ENCODE measurements around the gene PCSK4.
A peak's percentile ranks its signal among the peaks of the same experiment; 100 is the strongest.
"Not testable (repeated sequence)": the region's sequence is repeated elsewhere in the genome, so short reads cannot be mapped to it uniquely, and the experiment has no call there.

Gene PCSK4

GRCh38 chr19:1522838-1523237 lies 32.7 kb upstream of the PCSK4 start:
- no peak for TF ChIP-seq CTCF (IDR thresholded peaks at IDR 0.05)
- Histone ChIP-seq H3K9me3 (ENCODE audit: control insufficient read depth, low read length) (no peaks in the 10 kb centered on the region), H2AFZ (no peak overlapping the region), H3K27me3 (ENCODE audit: control insufficient read depth, insufficient read depth, low read length) (no peaks in the 10 kb centered on the region), H3K27ac (no peak overlapping the region), H3K4me2 (ENCODE audit: low read length) (no peak overlapping the region), H3K4me1 (no peaks in the 10 kb centered on the region), H3K36me3 (ENCODE audit: control insufficient read depth, insufficient read depth, low read length) (no peaks in the 10 kb centered on the region), H3K79me2 (no peaks in the 10 kb centered on the region), H3K9ac (no peak overlapping the region), H3K4me3 (ENCODE audit: low read depth, low read length) (no peak overlapping the region)

GRCh38 chr19:1522061-1522460 lies 31.9 kb upstream of the PCSK4 start:
- H2AFZ ChIP-seq = no peak overlapping the region
- no peak overlapping the region for H3K9ac ChIP-seq
- no peak for TF ChIP-seq CTCF (IDR thresholded peaks at IDR 0.05)
- no peak overlapping the region for H3K4me2 ChIP-seq (ENCODE audit: low read length)
- H3K27me3 ChIP-seq (ENCODE audit: control insufficient read depth, insufficient read depth, low read length) = no peaks in the 10 kb centered on the region
- no peak overlapping the region for H3K4me3 ChIP-seq (ENCODE audit: low read depth, low read length)
- H3K9me3 ChIP-seq (ENCODE audit: control insufficient read depth, low read length) = no peaks in the 10 kb centered on the region
- H3K36me3 ChIP-seq (ENCODE audit: control insufficient read depth, insufficient read depth, low read length) = no peaks in the 10 kb centered on the region
- H3K4me1 ChIP-seq = no peaks in the 10 kb centered on the region
- H3K27ac ChIP-seq = no peak overlapping the region
- no peaks in the 10 kb centered on the region for H3K79me2 ChIP-seq

GRCh38 chr19:1521636-1522035 lies 31.5 kb upstream of the PCSK4 start:
- no peak overlapping the region for H3K9ac ChIP-seq
- no peak overlapping the region for H3K4me2 ChIP-seq (ENCODE audit: low read length)
- no peak overlapping the region for H2AFZ ChIP-seq
- H3K27ac ChIP-seq = no peak overlapping the region
- no peak overlapping the region for H3K4me3 ChIP-seq (ENCODE audit: low read depth, low read length)
- H3K36me3 ChIP-seq (ENCODE audit: control insufficient read depth, insufficient read depth, low read length) = no peaks in the 10 kb centered on the region
- TF ChIP-seq CTCF (IDR thresholded peaks at IDR 0.05) = no peak
- H3K4me1 ChIP-seq = no peaks in the 10 kb centered on the region
- no peaks in the 10 kb centered on the region for H3K9me3 ChIP-seq (ENCODE audit: control insufficient read depth, low read length)
- no peaks in the 10 kb centered on the region for H3K27me3 ChIP-seq (ENCODE audit: control insufficient read depth, insufficient read depth, low read length)
- no peaks in the 10 kb centered on the region for H3K79me2 ChIP-seq

GRCh38 chr19:1520203-1520780 lies 30.1 kb upstream of the PCSK4 start:
- H3K9me3 ChIP-seq (ENCODE audit: control insufficient read depth, low read length) = no peaks in the 10 kb centered on the region
- peak overlapping the region; percentile 84 for H2AFZ ChIP-seq
- H3K36me3 ChIP-seq (ENCODE audit: control insufficient read depth, insufficient read depth, low read length) = no peaks in the 10 kb centered on the region
- H3K9ac ChIP-seq = no peak overlapping the region
- no peaks in the 10 kb centered on the region for H3K4me1 ChIP-seq
- H3K27ac ChIP-seq = no peak overlapping the region
- peak overlapping the region; percentile 68 for H3K4me2 ChIP-seq (ENCODE audit: low read length)
- H3K27me3 ChIP-seq (ENCODE audit: control insufficient read depth, insufficient read depth, low read length) = no peaks in the 10 kb centered on the region
- no peaks in the 10 kb centered on the region for H3K79me2 ChIP-seq
- no peak overlapping the region for H3K4me3 ChIP-seq (ENCODE audit: low read depth, low read length)
- TF ChIP-seq CTCF (IDR thresholded peaks at IDR 0.05) = no peak

- H3K79me2 ChIP-seq; H3K4me1 ChIP-seq; H3K36me3 ChIP-seq (ENCODE audit: control insufficient read depth, insufficient read depth, low read length); H3K27me3 ChIP-seq (ENCODE audit: control insufficient read depth, insufficient read depth, low read length); H3K9me3 ChIP-seq (ENCODE audit: control insufficient read depth, low read length); H3K4me3 ChIP-seq (ENCODE audit: low read depth, low read length); H3K9ac ChIP-seq; H3K27ac ChIP-seq: not testable (repeated sequence)
- peak overlapping the region; percentile 84 for H2AFZ ChIP-seq
- H3K4me2 ChIP-seq (ENCODE audit: low read length) = peak overlapping the region; percentile 68
Measured at GRCh38 chr19:1519802-1520201, 29.7 kb upstream of the PCSK4 start.
